ENCODE data around the gene UGT1A1. TPM values are rescaled to one million over a fixed set of nuclear protein-coding genes. Genes with fewer than 3 reads are reported as not detected.

The UGT1A1 gene
- total RNA-seq, 1 experiment from 2014 or later = not detected

DNA sequence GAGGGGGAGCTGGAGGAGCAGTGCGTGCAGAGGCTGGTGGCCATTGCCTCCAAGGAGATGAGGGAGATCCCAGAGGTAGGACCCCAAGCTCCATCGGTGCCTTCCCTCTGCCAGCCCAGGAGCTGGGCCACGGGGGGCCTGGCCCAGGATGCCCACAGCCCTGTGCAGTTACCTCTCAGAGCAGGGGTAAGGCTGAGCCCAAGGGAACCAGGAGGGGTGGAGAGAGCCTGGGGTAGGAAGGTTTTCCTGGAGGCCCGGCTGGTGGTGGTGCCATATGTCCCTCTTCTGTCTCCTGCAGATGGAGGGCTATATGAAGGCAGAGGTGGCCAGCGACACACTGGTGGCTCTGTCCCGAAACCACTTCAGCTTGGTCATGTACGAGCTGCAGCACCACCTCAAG is 29.5 kb downstream of the UGT1A1 start:
- in situ Hi-C loops (cut with HindIII; ENCODE audit: low pct_unique_long_range_greater_than_20kb, low sequenced_read_pairs) = no loop called here
- no peak for DNase-seq (ENCODE audit: low read depth, low spot score)

DNA sequence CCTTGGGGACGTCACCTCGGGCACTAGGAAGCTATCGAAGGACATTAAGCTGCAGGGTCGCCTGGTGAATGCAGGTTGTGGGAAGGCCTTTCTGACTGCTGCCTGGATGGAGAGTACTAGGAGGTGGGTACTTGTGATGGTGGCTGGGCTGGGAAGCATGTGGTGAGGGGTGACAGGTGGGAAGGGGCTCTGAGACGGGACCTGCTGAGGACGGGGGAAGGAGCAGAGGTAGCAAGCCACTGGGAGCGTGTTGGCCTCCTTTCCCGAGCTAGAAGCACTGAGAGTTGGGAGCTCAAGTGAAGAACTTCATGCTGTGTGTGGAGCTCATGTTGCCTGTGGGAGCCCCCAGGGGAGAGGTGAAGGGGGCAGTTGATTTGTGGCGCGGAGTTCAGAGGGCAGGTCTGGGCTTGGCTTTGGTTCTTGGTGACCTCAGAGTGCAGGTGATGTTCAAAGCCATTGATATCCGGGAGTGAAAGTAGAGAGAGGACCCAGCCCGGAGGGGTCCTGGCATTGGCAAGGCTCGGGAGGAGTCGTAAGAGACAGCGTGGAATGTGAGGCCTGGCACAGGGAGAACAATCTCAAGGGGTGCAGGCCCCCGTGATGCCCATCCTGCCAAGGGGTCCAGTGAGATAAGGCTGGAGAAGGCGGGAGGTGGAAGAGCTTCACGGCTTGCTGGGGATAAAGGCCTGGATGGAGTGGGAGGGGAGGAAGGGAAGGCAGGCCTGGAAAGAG is 31.2 kb downstream of the UGT1A1 start:
- in situ Hi-C loops (cut with HindIII; ENCODE audit: low pct_unique_long_range_greater_than_20kb, low sequenced_read_pairs) = no loop called here

DNA sequence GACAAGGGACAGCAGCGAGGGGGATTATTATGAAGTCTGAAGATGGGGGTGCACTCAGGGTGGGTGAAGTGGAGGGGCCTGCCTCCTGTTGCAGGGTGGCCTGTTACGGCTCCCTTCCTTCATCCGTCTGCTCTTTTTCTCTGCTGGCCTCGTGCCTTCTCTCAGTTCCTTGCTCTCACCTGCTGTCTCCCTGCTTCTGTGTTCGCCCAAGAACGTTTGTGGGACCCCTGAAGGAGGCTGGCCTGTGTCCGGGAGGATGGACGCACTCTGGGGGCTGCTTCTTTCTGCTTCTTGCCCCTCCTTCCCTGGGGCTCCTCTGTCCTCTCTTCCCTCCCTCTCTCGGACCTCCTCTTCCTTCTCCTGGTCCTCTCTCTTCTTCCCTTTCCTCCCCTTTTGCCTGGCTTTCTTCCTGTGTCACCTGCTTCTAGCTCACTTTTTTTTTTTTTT is 31.8 kb downstream of the UGT1A1 start:
- in situ Hi-C loops (cut with HindIII; ENCODE audit: low pct_unique_long_range_greater_than_20kb, low sequenced_read_pairs) = no loop called here
- DNase-seq (ENCODE audit: low read depth, low spot score) = no peak

More for the DNA sequence above, 31.2 kb downstream of the UGT1A1 start:
- DNase-seq (ENCODE audit: low read depth, low spot score) = no peak

DNA sequence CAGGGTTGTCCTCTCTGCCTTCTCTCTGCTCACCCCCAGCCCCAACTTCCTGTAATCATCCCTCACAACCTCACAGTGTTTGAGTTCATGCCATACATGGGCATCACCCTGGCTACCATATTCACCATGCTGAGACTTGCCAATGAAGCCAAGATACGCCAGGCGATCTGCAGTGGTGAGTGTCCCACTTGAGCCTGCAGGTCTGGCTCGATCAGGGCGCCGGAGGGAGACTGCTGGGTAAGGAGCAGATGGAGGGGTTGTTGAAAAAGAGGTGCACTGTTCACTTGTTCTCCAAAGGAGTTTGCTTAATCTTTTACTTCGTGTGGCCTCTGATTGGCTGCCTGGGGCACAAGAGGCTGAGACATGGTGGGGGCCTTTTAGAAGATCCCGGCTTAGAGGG is 32.6 kb downstream of the UGT1A1 start:
- in situ Hi-C loops (cut with HindIII; ENCODE audit: low pct_unique_long_range_greater_than_20kb, low sequenced_read_pairs) = no loop called here
- no peak for DNase-seq (ENCODE audit: low read depth, low spot score)

DNA sequence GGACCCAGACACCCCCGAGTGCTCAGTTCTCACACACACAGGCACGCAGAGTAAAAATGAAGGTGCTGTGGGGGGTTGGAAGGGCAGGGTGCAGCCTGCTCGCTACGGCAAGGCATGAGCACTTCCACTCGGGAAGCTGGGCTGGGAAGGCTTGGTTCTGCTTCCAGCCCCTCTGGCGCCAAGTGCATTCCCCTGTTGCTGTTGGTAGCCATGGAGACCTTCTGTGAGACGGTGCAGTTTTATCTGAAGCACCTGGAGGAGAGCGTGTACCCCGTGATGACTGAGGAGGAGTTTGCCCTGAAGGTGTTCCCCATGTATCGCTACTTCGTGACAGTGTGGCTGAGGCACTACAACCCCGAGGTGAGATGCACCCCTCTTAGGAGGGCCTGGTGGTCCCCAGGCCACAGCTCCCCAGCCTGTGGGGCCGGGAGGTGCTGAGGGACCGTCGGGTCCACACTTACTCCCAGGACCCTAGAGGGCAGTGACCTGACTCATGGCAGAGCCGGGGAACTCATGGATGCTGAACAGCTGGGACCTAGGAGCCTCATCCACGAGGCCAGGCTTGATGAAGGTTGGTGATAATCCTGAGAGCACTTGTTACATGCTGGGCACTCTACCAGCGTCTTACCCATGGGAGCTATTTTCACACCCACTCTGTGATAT is 33.5 kb downstream of the UGT1A1 start:
- in situ Hi-C loops (cut with HindIII; ENCODE audit: low pct_unique_long_range_greater_than_20kb, low sequenced_read_pairs) = no loop called here
- no peak for DNase-seq (ENCODE audit: low read depth, low spot score)

DNA sequence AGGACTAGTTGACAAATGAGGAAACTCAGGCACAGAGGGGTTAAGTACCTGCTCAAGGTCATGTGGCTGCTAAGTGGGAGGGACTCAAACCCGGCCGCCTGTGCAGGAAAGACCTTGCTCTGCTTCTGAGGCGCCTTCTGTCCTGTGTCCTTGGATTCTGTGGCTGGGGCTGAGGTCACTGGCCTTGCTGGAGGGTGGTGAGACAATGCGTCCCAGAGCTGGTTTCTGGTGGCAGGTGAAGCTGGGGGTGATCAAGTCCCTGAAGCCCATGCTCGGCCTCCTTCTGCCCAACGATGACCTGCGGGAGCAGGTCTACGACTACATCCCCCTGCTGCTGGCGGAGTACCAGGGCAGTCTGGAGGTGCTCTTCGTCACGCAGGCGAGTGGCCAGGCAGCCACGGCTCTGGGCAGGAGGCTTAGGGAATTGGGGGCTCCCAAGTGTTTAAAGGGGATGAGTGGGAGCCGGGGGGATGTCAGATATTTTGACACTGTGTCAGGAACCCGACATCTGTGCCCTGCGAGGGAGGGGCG is 34.1 kb downstream of the UGT1A1 start:
- DNase-seq (ENCODE audit: low read depth, low spot score) = no peak
- in situ Hi-C loops (cut with HindIII; ENCODE audit: low pct_unique_long_range_greater_than_20kb, low sequenced_read_pairs) = no loop called here

DNA sequence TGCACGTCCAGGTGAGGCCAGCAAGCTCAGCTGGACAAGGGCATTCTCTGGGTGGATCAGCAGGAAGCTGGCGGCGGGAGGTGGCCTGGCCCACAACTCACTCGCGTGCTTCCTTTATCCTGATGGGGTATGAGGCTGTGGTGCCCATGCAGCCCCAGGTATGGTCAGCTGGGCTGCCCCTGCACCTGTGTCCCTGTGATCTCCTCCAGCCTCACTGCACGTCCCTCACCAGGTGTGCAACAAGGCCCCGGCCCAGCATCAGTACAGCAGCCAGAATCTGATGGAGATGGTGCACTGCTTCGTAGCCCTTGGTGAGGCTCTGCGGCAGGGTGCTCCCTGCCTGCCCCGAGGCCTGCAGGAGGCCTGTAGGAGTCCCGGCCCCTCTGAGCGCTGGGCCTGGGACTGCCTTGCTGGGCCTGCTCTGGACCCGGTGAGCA is 35.7 kb downstream of the UGT1A1 start:
- DNase-seq (ENCODE audit: low read depth, low spot score) = no peak
- in situ Hi-C loops (cut with HindIII; ENCODE audit: low pct_unique_long_range_greater_than_20kb, low sequenced_read_pairs) = no loop called here

DNA sequence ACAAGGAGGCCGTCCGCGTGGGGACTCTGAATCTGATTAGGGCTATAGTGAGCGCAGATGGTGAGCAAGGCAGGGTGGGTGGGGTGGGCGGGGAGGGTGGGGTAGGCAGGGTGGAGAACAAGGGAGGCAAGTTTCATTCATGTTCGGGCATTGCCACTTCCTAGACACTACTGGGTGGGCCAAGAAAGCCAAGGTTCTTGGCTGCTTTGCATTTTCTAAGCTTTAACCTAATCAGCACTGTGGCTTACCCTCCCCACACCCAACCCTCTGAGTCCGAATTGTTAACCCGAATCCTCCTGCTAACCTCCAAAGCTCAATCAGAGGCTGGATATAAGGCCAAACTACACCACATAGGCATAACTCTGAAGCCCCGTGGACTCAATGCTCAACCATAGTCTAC is 36.2 kb downstream of the UGT1A1 start:
- no peak for DNase-seq (ENCODE audit: low read depth, low spot score)
- in situ Hi-C loops (cut with HindIII; ENCODE audit: low pct_unique_long_range_greater_than_20kb, low sequenced_read_pairs) = no loop called here

DNA sequence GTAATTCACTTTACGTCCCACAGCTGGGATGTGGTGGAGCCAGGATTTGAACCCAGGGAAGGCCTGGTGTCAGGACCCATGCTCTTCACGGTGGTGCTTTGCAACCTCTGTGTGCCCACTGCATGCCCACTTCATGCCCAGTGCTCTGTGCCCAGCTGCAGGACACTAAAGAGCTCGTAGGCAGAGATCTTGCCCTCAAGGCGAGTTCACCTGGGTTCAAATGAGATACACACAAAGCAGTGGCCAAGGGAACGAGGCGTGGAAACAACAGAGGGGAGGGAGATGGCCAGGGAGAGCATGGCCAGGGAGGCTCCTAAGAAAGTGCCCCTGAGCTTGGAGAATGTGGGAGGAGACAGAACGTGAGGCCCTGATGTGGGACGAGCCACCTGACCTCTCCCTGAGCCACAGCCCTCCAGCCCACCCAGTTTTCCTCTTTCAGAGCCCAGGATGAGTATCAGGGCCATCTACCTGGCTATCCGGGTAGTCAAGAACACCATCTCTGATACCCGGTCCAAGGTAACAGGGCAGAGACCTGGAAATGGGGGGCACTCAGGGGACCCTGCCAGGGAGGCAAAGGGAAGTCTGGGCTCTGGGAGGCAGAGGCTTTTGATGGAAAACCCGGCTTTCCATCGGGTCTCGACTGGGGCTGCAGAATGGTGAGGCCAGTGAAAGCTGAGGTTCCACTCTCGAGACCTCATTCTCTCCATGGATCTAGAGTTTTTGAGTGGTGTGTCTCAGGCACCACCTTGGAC is 38.4 kb downstream of the UGT1A1 start:
- in situ Hi-C loops (cut with HindIII; ENCODE audit: low pct_unique_long_range_greater_than_20kb, low sequenced_read_pairs) = no loop called here

DNA sequence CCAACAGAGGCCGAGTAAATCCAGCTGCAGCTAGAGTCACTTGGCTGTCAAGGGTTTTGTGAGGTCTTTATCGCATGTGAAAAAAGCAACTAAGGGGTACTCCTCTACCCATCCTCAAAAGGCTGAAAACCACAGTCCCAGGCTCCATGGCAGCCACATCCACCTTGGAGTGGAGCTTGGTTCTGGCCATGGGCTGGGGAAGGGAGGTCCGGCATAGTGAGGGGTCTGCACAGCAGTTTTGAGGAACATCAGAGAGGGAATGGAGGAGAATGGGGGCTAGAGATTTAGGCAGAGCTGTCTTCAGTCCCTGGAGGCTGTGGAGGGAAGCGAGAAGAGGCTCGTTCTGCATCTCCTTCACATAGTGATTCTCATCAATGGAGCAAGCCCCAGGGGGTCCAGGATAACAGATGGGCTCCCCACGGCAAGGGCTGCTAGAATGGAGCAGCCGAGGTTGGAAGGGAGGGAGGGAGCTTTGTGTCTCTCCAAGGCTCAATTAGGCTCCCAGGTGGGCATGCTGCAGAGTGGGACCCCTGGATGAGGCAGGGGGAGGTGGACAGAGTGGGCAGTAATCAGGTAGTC is 39.1 kb downstream of the UGT1A1 start:
- DNase-seq (ENCODE audit: low read depth, low spot score) = no peak
- in situ Hi-C loops (cut with HindIII; ENCODE audit: low pct_unique_long_range_greater_than_20kb, low sequenced_read_pairs) = no loop called here

More for the DNA sequence above, 38.4 kb downstream of the UGT1A1 start:
- DNase-seq (ENCODE audit: low read depth, low spot score) = no peak

DNA sequence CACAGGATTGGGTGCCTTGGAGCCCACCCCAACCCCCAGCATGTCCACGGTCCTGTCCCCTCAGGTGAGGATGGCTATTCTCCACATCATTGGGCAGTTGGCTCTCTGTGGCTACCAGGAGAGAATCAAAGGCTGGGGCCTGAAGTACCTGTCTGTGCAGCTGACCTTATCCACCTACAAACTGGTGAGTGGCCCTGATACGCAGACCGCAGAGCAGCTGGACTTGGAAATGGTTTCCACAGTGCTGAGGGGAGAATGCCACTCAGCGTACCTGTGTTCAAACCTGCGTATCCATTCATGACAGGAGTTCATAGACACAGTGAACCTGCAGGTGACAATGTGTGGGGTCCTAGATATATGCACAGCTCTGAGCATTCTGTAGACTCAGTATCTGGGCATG is 39.6 kb downstream of the UGT1A1 start:
- no peak for DNase-seq (ENCODE audit: low read depth, low spot score)
- in situ Hi-C loops (cut with HindIII; ENCODE audit: low pct_unique_long_range_greater_than_20kb, low sequenced_read_pairs) = no loop called here

DNA sequence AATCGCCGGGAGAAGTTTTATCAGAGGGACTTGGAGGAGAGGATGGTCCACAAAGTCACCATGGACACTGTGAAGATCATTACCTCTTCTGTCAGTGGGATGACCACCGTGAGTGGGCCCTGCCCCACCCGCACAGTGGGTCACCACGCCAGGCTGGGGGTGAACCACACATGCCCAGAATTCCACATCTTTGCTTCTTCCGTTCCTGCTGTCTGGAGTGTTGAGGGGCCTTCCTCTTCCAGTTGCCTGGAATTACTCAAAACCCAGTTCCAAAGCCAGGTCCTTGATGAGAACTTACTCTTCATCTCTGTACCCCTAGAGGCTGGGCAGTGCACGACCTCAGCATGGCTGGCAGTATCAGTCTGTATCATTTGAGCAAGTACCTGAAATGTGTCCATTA is 40.1 kb downstream of the UGT1A1 start:
- no peak for DNase-seq (ENCODE audit: low read depth, low spot score)
- in situ Hi-C loops (cut with HindIII; ENCODE audit: low pct_unique_long_range_greater_than_20kb, low sequenced_read_pairs) = no loop called here

DNA sequence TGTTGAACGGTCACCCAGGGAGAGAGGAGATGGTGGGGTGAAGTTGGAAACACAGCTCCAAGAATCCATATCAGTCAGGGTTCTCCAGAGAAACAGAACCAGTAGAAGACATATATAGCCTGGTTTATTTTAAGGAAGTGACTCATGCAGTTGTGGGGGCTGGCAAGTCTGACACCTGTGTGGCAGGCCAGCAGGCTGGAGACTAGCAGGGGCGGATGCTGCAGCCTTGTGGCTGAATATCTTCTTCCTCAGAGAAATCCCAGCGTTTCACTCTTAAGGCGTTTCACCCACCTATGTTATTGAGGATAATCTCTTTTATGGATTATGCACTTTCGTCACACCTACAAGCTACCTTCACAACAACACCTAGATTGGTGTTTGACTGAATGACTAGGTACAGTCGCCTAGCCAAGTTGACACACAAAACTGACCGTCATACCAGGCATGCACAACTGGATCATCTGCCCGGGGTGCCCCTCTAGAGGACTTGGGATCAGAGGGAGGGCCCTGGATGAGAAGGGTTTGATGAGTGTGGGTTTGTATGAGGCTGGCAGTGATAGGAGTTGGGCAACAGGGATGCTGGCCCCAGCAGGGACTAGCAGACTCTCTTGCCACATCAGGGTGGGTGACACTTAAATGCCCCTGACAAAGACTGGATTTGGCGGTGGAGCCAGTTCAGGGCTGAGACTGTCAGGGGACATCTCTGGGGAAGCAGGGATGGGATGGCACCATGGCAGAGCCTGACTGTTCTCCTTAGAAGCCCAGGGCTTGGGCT is 41.5 kb downstream of the UGT1A1 start:
- in situ Hi-C loops (cut with HindIII; ENCODE audit: low pct_unique_long_range_greater_than_20kb, low sequenced_read_pairs) = no loop called here
- DNase-seq (ENCODE audit: low read depth, low spot score) = no peak

DNA sequence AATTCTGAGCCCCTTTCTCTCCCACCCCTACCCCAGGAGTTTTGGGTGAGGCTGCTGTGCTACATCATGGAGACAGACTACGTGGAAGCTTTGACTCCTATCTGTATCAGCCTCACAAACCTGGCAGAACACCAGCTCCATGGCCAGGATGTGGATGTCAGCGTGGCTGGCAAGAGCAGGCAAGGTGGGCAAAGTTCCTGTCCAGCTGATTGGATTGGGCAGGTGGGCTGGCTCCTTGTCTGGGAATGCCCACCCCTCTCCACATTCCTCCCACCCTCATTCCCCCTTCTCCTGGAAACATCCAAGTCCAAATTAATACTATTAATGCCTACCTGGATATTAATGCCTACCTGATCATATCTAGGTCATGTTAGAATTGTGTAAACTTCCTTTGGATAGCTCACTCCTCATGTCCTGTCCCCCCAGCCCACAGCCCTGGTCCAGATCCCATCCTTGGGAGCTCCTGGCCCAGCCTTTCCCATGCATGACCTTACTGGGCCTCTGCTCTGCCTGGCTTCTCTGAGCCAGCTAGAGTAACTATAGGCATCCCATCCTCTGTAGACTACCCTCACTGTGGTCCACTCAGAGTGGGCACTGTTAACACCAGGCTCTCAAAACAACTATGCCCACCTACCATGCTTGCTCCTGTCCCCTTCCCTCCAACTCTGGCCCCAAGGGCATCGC is 42.2 kb downstream of the UGT1A1 start:
- no peak for DNase-seq (ENCODE audit: low read depth, low spot score)
- in situ Hi-C loops (cut with HindIII; ENCODE audit: low pct_unique_long_range_greater_than_20kb, low sequenced_read_pairs) = no loop called here

DNA sequence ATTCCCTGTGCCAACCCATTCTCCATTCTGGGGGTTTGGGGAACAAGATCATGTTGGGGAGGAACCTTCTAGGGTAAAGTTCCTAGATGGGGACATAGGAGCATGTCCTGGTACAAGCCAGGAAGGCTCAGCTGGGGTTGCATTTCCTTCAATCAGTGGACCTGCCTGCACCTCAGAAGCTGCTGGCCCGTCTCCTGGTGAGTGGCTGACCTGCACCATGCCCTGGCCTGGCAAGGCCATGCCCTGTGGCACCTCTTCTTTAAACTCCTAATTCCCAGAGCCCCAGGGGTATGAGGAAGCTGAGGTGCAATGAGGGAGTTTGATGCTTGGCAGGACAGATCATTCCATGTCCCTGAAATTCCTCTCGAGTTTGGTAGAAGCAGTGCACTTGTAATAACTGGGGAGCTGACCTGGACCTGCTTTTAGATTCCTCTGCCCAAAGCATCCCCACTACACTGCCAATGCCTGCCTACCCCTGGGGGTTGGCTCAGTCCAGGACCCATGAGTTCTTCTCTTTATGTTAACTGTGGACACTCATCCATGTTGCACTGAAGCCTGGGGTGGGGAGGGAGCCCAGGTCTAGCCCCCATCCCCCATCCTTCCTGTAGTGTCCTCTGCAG is 43.3 kb downstream of the UGT1A1 start:
- DNase-seq (ENCODE audit: low read depth, low spot score) = no peak
- in situ Hi-C loops (cut with HindIII; ENCODE audit: low pct_unique_long_range_greater_than_20kb, low sequenced_read_pairs) = no loop called here

DNA sequence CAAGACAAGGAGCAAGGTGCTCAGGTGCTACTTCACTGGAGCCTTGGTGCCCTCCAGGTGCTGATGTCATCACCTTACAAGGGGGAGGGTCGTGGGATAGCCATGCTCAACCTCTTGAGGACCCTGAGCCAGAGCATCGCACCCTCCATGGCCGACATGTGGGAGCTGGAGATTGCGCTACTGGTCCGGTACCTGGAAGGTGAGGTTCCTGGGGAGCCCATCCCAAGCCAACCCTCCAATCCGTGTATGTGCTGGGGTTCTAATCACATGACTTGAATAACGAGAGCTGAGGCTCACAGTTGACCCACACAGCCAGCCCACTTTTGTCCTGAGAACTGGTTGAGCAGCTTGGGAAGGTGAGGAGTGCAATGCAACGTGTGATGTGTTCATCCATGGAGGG is 43.9 kb downstream of the UGT1A1 start:
- no peak for DNase-seq (ENCODE audit: low read depth, low spot score)
- in situ Hi-C loops (cut with HindIII; ENCODE audit: low pct_unique_long_range_greater_than_20kb, low sequenced_read_pairs) = no loop called here

Data from SK-MEL-5 (cell line).